GM19023 (cell line): ENCODE measurements around the gene IFT20.

Source experiments
- ATAC-seq: cut with Tn5 transposase; IDR thresholded peaks from one replicate; pipeline ENCODE4 v1.9.1; 2021; ENCODE audit warnings: mild to moderate bottlenecking, moderate library complexity; ENCODE audit not compliant: unreplicated experiment

The IFT20 gene

DNA sequence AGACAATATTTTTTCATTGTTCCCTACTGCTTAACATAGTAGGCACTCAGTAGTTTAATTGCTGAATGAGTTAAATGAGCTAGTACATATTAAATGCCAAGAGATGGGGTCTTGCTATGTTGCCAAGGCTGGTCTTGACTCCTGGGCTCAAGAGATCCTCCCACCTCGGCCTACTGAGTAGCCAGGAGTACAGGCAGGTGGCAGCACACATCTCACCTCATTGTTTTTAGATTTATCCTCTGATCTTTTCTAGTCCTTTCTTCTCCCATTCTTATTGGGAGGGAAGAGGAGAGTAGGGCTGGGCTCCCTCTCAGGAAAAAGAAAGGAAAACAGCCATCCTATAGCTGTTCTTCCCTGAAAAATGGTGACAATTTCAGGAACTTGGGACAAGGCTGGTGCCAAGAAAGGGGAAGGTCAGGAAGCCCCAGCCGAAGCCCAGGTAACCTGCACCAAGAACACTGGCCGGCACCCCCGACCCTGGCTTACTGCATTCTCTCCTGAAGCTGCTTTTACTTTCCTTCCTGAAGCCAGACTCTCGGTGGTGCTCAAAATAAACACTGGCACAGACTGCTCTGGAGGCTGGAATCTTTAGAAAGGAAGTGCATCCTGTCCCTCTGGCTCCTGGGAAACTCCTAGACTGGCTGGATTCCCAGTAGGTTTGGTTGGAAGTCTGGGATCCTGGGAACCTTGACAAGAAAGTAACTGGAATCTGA, 2.9 kb upstream of the IFT20 start:
- ATAC-seq = no peak

DNA sequence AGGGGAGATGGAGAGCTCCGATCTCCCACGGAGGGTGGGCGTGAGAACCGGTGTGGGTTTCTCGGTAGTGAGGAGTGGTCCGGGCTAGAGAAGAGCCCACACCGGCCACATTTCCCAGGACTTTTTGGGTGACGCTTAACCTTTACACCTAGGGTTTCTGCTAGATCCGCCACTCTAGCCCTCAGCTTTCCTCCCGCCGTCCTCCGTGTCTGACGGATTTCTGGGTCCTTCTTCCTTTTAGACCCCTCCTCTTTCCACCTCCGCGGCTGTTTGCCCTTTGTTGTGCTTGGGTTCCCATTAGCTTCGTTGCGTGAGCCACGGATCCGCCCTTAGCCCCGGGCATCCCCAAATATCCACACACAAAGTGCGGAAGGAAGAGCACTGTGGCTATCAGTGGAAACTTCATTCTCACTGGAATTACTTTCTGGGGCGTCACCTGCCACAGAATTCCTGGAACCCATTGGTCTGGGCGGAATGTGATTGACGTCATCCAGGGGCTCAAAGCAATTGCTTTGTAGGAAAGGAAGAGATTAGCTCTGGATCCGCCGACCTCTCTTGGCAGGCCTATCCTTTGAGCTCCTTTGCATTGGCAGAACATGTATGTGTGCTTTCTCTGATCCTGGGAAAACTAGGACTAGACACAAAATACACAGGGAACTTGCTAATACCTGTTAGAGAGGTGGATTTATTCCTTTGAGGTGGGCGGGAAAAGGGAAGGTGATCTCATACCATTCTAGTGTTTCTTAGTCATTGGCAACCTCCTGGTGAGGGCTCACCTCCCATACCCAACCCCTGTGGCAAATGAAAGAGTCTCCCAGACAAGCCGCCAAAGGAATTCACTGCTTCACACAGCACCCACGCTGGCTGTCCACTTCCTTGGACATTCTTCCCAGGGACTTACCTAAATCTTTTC, 943 bp upstream of the IFT20 start:
- no peak for ATAC-seq

DNA sequence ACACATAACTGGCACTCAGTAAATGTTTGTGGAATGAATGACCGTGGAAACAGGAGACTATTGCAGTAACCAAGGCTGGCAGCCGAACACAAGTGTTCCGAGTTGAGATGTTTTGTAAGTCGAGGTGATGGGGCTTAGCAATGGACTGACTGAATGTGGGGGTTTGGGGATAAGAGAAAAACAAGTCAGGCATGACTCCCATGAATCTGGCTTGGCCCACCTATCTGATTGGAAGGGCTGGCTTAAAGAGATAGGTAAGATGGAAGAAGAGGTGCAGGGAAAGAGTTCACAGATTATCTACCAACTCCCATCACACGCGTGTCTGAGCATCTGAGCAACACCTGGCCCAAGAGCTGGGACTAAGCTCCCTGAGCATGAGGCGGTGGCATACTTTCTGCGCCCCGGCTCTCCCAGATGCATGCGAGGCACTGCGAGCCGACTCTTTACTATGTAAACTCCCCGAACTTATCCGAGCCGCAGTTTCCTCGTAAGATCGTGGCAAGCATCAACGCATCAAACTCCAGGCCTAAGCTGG, 539 bp downstream of the IFT20 start:
- no peak for ATAC-seq

DNA sequence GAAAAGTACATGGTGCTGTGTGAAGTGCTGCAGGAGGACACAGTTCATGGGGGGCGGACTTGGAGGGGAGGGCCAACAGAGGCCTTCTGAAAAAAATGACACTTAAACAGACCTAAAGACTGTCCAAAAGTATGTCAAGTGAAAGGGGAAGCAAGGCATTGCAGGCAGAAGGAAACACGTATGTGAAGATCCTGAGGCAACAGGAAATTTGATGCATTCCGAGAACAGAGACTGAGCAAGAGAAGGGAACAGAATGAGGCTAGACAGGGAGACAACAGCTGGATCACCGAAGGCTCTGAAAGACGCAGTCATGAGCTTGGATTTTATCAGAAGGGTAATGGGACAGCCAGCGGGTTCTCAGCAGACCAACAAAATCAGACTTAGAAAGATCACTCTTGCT, 1.1 kb downstream of the IFT20 start:
- ATAC-seq = no peak

DNA sequence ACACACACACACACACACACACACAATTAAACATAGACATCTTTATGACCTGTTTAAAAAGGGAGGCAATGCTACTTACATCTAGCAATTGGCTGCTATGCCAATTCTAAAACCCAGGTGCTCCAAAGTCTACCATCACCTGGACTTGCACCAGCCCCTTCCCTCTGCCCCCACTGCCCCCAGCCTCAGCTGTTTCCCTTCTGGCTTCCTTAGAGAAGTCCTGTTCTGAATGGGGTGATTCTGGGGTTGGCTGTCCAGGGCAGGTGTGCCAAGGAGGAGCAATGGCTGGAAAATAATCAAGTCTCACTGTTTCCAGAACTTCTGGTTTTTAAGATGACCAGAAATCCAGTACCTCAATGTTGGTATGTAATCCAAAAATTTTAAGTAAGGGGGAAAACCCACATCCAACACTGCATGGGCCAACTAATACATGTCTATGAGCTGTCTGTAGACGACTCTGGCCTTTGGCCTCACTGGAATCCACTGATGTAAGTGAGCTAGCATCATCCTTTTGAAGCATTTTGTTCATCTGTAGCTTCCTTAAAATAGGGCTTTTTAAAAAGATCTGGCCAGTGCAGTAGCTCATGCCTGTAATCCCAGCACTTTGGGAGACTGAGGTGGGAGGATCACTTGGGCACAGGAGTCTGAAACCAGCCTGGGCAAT, 2.1 kb downstream of the IFT20 start:
- ATAC-seq = no peak

DNA sequence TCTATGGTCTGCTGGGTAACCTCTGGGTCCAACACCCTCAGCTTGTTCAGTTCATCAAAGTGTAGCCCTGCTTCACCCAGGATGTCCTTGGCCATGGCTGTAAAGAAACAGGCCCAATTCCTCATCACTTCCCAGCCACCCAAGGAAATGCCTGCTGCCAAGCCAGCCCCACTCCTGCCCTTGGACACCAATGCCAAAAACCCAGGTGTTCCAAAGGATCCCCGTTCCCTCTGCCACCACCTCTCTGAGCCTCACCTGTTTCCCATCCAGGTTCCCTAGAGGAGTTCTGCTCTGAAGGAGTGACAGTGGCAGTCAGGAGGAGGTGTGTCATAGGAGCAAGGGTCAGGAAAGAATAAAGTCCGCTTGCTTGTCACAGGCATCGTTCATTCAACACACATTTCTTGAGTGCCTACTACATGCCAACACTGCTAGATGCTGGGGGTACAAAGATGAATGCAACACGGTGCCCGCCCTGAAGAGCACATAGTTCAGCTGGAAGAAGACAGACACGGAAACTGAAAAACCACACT, 3.3 kb downstream of the IFT20 start:
- ATAC-seq = no peak

- ATAC-seq = no peak
Observed at GRCh38 chr17:28330671-28331070, 4.6 kb downstream of the IFT20 start.

DNA sequence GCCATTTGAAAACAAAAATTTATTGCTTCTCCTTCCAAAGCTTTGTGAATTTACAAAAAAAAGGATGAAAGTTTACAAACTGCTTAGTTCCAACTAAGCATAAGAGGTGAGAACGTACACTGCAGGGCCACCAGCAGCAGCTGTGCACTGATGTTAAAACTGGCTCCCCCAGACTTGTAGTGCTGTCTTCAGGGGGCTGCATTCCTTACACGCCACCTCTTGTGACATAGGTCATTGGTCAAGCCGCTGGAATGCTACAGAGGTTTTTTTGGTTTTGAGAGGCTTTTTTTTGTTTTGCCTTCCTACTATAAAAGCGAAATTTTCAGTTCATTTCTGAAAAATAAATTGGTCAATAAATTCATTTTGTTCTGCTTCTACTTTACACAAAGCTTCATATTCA, 6.9 kb downstream of the IFT20 start:
- ATAC-seq = no peak

- no peak for ATAC-seq
Observed at GRCh38 chr17:28327709-28328108, 7.6 kb downstream of the IFT20 start.

GRCh38 chr17:28327031-28327607, 8.2 kb downstream of the IFT20 start:
- ATAC-seq = no peak

DNA sequence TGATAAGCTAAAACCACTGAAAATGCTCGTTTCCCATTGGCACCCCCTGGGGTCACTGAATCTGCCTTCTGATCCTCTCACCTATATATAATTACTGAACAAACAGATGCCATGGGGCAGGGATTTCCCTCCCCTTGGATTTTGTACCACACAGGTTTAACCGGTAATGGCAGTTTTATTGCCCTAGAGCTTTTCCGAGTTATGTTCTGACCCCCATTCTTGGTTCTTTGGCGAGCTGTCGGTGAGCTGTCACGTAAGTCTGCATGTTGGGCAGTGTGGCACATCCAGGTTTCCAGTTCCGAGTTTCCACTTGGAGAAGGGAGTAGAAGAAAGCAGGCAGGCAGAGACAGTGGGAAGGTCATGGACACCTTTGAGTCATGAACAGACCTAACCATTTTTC, 9.2 kb downstream of the IFT20 start:
- ATAC-seq = no peak

DNA sequence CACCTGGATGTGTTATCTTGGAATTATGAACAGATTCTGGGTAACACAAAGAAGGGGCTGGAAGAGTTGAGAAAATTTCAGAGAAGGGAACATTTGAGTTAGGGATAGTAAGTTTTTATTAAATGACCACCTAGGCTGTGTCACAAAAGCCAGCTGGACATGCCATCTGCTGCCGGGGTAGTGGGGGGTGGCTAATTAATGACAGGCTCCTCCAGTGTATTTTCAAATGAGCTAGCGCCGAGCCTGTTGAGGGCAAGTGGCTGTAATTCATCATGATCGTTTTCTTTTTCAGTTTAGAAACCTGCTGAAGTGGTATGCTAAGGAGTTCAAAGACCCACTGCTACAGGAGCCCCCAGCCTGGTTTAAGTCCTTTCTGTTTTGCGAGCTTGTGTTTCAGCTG, 10.1 kb downstream of the IFT20 start:
- no peak for ATAC-seq

- ATAC-seq = no peak
Observed at GRCh38 chr17:28324781-28325180, 10.5 kb downstream of the IFT20 start.

DNA sequence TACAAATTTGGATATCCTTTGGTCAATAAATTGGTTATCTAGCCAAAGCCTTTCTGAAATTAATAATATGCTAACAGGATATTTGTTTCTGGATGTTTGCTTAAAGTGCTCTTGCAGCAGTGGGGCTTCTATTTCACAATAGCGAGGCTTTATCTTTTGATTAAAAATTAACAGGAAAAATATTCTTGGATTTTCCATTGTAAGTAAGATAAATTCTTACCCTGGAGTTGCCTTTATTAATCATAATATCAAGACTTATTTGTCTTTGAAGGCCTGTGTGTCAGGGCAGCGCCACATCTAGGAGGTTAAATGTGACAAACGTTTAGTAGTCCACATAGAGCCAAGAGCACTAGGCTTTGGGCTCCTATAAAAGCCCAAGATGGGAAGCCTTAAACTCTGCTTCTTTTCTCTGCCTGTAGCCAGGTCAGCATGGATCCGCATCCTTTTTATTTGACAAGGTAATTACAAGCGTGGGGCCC, 11.0 kb downstream of the IFT20 start:
- ATAC-seq = no peak

- ATAC-seq = no peak
Observed at GRCh38 chr17:28320215-28321061, 14.8 kb downstream of the IFT20 start.

- no peak for ATAC-seq
Observed at GRCh38 chr17:28319598-28319935, 15.7 kb downstream of the IFT20 start.

DNA sequence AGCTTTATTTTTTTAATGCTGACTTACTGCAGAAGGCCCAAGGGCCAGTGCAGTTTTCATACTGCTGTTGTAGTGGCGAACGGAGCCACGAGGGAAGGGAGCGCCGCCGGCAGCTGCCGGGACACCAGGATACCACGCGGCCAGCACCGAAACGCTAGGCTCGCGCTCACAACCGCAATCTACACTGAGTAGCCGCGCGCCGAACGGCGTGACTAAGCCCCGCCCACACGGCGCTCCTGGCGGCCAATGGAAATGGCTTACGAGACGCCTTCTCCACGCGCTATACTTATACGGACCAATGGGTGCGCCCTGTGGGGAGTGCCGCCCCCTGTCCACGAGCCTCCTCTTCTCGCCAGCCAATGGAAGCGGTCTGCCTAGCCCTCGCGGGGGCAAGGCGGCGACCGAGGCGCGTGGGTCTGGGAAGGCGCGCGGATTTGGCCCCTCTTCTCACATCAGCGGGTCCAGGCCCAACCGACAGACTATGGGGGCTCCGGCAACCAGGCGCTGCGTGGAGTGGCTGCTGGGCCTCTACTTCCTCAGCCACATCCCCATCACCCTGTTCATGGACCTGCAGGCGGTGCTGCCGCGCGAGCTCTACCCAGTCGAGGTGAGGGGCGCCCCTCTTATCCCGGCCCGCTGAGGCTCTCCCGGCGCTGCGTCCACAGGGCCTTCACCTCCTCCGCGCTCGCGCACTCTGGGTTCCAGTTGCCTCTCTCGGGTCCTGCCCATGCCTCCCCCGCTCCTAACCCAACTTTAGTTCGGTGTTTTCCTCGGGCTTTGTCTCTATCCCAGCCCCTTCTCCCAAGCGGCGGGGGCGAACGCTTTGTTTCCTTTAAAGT, 16.3 kb downstream of the IFT20 start, which contains the start of gene TMEM97:
TSS of gene TMEM97 (plus strand) at position 442 of the 839 bp plus-strand sequence. CDS start at position 482, 40 bp downstream.
- ATAC-seq = peak; percentile 97

DNA sequence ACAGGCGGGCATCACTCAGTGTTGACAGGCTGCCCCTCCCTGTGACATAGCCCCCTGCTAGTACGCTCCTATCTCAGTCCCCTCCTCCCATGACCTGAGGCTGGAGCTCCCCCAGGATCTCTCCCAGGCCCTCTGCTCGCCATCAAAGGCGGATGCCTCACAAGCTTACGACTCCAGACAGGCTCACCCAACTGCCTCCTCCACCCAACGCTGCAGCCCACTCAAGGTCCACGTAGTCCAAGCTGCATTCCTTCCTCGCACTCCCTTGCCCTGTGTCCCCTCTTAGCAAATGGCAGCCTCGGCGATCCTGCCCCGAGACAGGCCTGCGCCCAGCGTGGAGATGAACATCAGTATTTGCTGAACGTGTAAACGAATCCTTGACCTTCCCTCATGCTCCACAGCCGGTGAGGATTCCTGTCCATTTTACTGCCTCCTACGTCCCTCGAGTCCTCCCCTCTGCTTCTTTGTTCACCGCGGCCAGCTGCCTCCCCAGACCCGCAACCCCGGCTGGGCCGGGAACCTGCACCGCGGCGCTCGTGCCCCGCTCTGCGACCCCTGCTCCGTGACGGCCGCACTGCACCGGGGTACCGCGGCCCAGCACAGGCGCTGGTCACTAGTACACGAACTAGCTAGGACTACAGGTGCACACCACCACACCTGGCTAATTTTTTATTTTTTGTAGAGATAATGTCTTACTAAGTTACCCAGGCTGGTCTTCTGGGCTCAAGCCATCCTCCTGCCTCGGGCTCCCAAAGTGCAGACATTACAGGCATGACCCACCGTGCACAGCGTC, 17.1 kb downstream of the IFT20 start:
- peak; percentile 5 for ATAC-seq
